Caco-2 (cell line): Measurements from ENCODE around the gene TAP1. TPM values are rescaled to one million over a fixed set of nuclear protein-coding genes. Genes with fewer than 3 reads are reported as not detected.

ENCODE experiments used
- BruUV-seq: library from RNA; stranded (reverse); fragments of 400-500 nt; replicated peaks from 2 replicates; lab custom pipeline; 2021; lab: Mats Ljungman, UMichigan
- CTCF ChIA-PET: fragments of 300-600 bp; sonication (Branson Sonifier 250); formaldehyde crosslinking; loops from one replicate; lab custom pipeline; 2022; ENCODE audit warnings: antibody characterized with exemption; lab: Charles Lee
- POLR2A ChIA-PET: fragments of 300-600 bp; sonication (Branson Sonifier 250); formaldehyde crosslinking; loops from one replicate; lab custom pipeline; 2022; ENCODE audit warnings: antibody characterized with exemption; lab: Charles Lee
- DNase-seq, 2 experiments: peaks; one replicate each; pipeline versions ENCODE4 v3.0.0 to v3.0.0-alpha.2; 2020 to 2022
- H3K27me3 ChIP-seq: replicated peaks from 2 replicates; pipeline ENCODE4 v1.6.0; 2011; ENCODE audit warnings: low read length; ENCODE audit not compliant: control insufficient read depth, insufficient read depth
- H3K36me3 ChIP-seq: 2 replicates; pipeline ENCODE4 v1.5.1; 2011; ENCODE audit warnings: low read length; ENCODE audit not compliant: control insufficient read depth, insufficient read depth
- H3K4me1 ChIP-seq: fragments of 250-450 bp; sonication (Bioruptor Pico); 2 replicates; pipeline ENCODE4 v1.5.1; 2020; ENCODE audit warnings: mild to moderate bottlenecking
- H3K4me3 ChIP-seq: 2 replicates; pipeline ENCODE4 v1.5.1; 2011; ENCODE audit warnings: low read depth, mild to moderate bottlenecking, control low read depth, low read length
- H3K9me3 ChIP-seq: fragments of 250-450 bp; sonication (Bioruptor Pico); 2 replicates; pipeline ENCODE4 v1.5.1; 2020; ENCODE audit warnings: mild to moderate bottlenecking, moderate library complexity
- H3K27ac Mint-ChIP-seq: one replicate; pipeline ENCODE4 v1.8.0; 2022; ENCODE audit warnings: mixed read lengths; ENCODE audit not compliant: unreplicated experiment
- H3K27me3 Mint-ChIP-seq: one replicate; pipeline ENCODE4 v1.8.0; 2022; ENCODE audit warnings: mixed read lengths; ENCODE audit not compliant: insufficient read depth, unreplicated experiment
- H3K36me3 Mint-ChIP-seq: one replicate; pipeline ENCODE4 v1.8.0; 2022; ENCODE audit warnings: mild to moderate bottlenecking, mixed read lengths; ENCODE audit not compliant: insufficient read depth, unreplicated experiment
- H3K4me1 Mint-ChIP-seq: one replicate; pipeline ENCODE4 v1.8.0; 2022; ENCODE audit warnings: low read depth, mixed read lengths; ENCODE audit not compliant: unreplicated experiment
- H3K4me3 Mint-ChIP-seq: one replicate; pipeline ENCODE4 v1.8.0; 2022; ENCODE audit warnings: mild to moderate bottlenecking, moderate library complexity, mixed read lengths; ENCODE audit not compliant: unreplicated experiment
- H3K9me3 Mint-ChIP-seq: one replicate; pipeline ENCODE4 v1.8.0; 2022; ENCODE audit warnings: mixed read lengths; ENCODE audit not compliant: unreplicated experiment
- CTCF ChIP-seq, 2 experiments: fragments of 200-600 bp in 1 of 2; IDR thresholded peaks; 1 replicate in 1 of 2; 2 replicates in 1 of 2; pipeline versions ENCODE4 v1.5.1 to v1.8.0; 2011 to 2022; ENCODE audit warnings: antibody characterized with exemption in 1 of 2, control low read depth in 1 of 2, inconsistent platforms in 1 of 2, low read depth in 1 of 2, low read length in 1 of 2, mild to moderate bottlenecking in 1 of 2, moderate library complexity in 1 of 2; ENCODE audit not compliant: insufficient read depth in 1 of 2, severe bottlenecking in 1 of 2, unreplicated experiment in 1 of 2
- intact Hi-C: fragments of 100-400 bp; cut with micrococcal nuclease; formaldehyde crosslinking; loops from one replicate; pipeline ENCODE4 v1.10.0; 2022; ENCODE audit not compliant: unreplicated experiment
- total RNA-seq: library from RNA; stranded (reverse); gene quantifications from 2 replicates; pipeline ENCODE4 v1.2.3, GENCODE V29; 2022

The TAP1 gene
- total RNA-seq, 1 experiment from 2014 or later: 3.7 TPM

GRCh38 chr6:32833664-32834063 is 19.8 kb downstream of the TAP1 start:
- CTCF ChIA-PET: no interaction called here
- peaks cover 8% of the 10 kb centered on the region for H3K4me1 Mint-ChIP-seq
- H3K36me3 Mint-ChIP-seq: no peaks in the 10 kb centered on the region
- no peaks in the 10 kb centered on the region for H3K9me3 Mint-ChIP-seq
- no peak overlapping the region for H3K27ac Mint-ChIP-seq
- DNase-seq: no peak
- no peaks in the 10 kb centered on the region for H3K27me3 Mint-ChIP-seq
- Histone ChIP-seq H3K27me3 (no peaks in the 10 kb centered on the region), H3K4me3 (no peak overlapping the region), H3K9me3 (no peaks in the 10 kb centered on the region), H3K4me1 (peaks cover 5% of the 10 kb centered on the region), H3K36me3 (no peaks in the 10 kb centered on the region)
- BruUV-seq: no TSS peak
- no peak overlapping the region for H3K4me3 Mint-ChIP-seq
- no peak for TF ChIP-seq CTCF (IDR thresholded peaks at IDR 0.05; ENCODE audit: insufficient read depth in 1 of 2, low read depth in 1 of 2, low read length in 1 of 2, severe bottlenecking in 1 of 2, unreplicated experiment in 1 of 2)
- intact Hi-C loops: no loop called here
- POLR2A ChIA-PET: no interaction called here

DNA sequence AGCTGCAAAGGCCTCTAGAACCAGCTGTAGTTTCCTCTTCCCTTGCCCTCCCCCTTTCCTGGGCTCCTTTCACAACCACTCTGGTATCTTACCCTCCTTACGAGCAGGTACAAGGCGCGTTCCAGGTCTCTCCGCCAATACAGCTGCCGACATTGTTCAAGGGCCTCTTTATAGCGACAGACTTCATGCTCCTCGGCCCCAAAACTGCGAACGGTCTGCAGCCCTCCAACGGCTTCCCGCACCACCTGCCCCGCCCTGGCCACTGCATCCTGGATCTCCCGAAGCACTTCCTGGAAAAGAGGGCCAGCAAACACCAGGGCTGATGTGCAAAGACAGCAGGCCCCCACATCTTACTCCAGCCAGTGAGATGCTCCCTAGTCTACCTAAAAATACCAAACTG is 21.0 kb downstream of the TAP1 start:
- H3K36me3 Mint-ChIP-seq: no peaks in the 10 kb centered on the region
- ChIA-PET POLR2A (no interaction called here), CTCF (no interaction called here)
- H3K9me3 Mint-ChIP-seq: no peaks in the 10 kb centered on the region
- no TSS peak for BruUV-seq
- H3K27me3 Mint-ChIP-seq: no peaks in the 10 kb centered on the region
- H3K9me3 ChIP-seq: no peaks in the 10 kb centered on the region
- H3K27ac Mint-ChIP-seq: no peak overlapping the region
- no peak for DNase-seq
- peaks cover 8% of the 10 kb centered on the region for H3K4me1 Mint-ChIP-seq
- H3K27me3 ChIP-seq: no peaks in the 10 kb centered on the region
- no peak overlapping the region for H3K4me3 Mint-ChIP-seq
- intact Hi-C loops: no loop called here
- TF ChIP-seq CTCF (IDR thresholded peaks at IDR 0.05; ENCODE audit: insufficient read depth in 1 of 2, low read depth in 1 of 2, low read length in 1 of 2, severe bottlenecking in 1 of 2, unreplicated experiment in 1 of 2): no peak
- H3K4me1 ChIP-seq: peaks cover under 1% of the 10 kb centered on the region; the same call in 1 of the 2 replicates
- H3K4me3 ChIP-seq: no peak overlapping the region
- H3K36me3 ChIP-seq: no peaks in the 10 kb centered on the region

DNA sequence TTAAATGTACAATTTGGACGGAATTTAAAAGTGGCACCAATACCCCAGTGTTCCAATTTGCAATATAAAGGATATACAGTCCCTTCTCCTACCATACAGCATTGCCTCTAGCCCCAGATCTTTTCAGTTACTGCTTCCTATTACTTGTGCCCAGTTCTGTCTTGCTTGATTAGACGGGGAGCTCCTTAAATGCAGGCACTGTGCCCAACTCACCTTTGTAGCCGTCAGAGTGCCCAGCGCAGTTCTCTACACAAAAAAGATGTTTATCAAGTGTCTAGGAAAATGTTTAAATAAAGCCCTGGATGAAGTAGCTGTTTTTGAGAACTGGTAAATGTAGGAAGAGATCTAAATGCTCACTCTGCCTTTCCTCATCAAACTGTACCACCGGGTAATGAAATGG is 22.6 kb downstream of the TAP1 start:
- no peaks in the 10 kb centered on the region for H3K36me3 ChIP-seq
- Mint-ChIP-seq H3K27ac (no peak overlapping the region), H3K9me3 (no peaks in the 10 kb centered on the region), H3K4me3 (no peak overlapping the region), H3K36me3 (no peaks in the 10 kb centered on the region), H3K27me3 (peaks cover 3% of the 10 kb centered on the region), H3K4me1 (no peaks in the 10 kb centered on the region)
- DNase-seq: no peak
- ChIA-PET CTCF (interaction anchor here (0.7 kb wide), 1 partner anchor 37 kb away, joined by 3 read pairs; no protein-coding TSS in a partner anchor), POLR2A (no interaction called here)
- H3K4me1 ChIP-seq: no peaks in the 10 kb centered on the region
- no peaks in the 10 kb centered on the region for H3K9me3 ChIP-seq
- no TSS peak for BruUV-seq
- intact Hi-C loops: no loop called here
- no peak for TF ChIP-seq CTCF (IDR thresholded peaks at IDR 0.05; ENCODE audit: insufficient read depth in 1 of 2, low read depth in 1 of 2, low read length in 1 of 2, severe bottlenecking in 1 of 2, unreplicated experiment in 1 of 2)
- H3K27me3 ChIP-seq: no peaks in the 10 kb centered on the region; the same call in 1 of the 2 replicates
- no peak overlapping the region for H3K4me3 ChIP-seq
